GM18498 (cell line): ENCODE results near the gene KLHL12.
A peak's percentile ranks its signal among the peaks of the same experiment; 100 is the strongest.

Source experiments
- ATAC-seq: cut with Tn5 transposase; IDR thresholded peaks from one replicate; pipeline ENCODE4 v1.9.1; 2021; ENCODE audit warnings: mild to moderate bottlenecking, moderate library complexity; ENCODE audit not compliant: unreplicated experiment

KLHL12 gene

GRCh38 chr1:202888531-202889360 is 38.3 kb downstream of the KLHL12 start, which contains the start of gene RABIF:
RABIF (minus strand) TSS chr1:202889149; CDS start chr1:202889098, 51 bp downstream.
- peak; percentile 90 for ATAC-seq

GRCh38 chr1:202888221-202888530 is 38.9 kb downstream of the KLHL12 start:
- ATAC-seq: no peak

GRCh38 chr1:202880961-202881460 is 46.0 kb downstream of the KLHL12 start:
- no peak for ATAC-seq

GRCh38 chr1:202880062-202880461 is 47.0 kb downstream of the KLHL12 start:
- ATAC-seq: no peak

DNA sequence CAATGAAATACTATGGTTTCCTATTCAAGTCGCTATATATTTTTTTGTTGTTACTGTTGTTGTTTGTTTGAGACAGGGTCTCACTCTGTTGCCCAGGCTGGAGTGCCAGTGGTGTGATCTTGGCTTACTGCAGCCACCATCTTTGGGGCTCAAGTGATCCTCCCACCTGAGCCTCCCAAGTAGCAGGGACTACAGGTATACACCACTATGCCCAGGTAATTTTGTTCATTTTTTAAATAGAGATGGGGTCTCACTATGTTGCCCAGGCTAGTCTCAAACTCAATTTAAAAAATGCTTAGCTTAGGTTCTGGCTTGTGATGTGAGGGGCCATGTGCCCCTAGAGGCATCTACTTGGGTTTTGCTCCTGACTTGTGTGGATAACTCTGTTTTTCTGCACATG is 47.9 kb downstream of the KLHL12 start:
- no peak for ATAC-seq

DNA sequence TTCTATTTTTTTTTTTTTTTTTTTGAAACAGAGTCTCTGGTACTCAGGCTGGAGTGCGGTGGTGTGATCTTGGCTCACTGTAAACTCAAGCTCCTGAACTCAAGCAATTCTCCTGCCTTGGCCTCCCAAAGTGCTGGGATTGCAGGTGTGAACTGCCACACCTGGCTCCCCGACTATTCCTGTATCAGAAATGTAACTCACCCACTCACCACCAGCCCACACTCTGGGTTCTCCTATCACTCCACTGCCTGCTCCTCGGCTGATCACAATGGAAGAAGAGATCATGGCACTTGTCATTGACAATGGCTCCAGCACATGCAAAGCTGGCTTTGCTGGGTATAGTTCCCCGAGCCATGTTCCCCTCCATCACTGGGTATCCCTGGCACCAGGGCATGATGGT is 54.0 kb downstream of the KLHL12 start:
- no peak for ATAC-seq

DNA sequence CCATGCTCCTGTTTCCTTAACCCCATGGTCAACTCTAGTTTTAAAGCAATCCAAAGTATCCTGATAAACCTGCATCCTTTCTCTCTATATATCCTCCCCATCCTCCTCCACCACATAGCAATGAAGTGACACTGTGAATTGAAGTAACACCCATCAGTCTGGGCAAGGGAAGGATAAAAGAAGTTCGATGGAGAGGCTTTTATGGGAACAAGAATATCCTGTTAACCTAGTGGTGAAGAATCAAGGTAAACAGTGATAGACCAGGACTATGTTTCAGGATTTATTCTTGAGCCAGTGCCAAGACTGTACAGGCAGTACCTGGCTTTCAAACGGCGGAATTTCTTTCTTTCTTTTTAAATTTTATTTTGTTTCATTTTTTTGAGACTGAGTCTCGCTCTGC is 55.7 kb downstream of the KLHL12 start:
- ATAC-seq: no peak

- no peak for ATAC-seq
These were observed 64.1 kb downstream of the KLHL12 start for GRCh38 chr1:202862679-202863560.

GRCh38 chr1:202861420-202862132 is 65.5 kb downstream of the KLHL12 start:
- ATAC-seq: peak; percentile 89

- peak; percentile 10 for ATAC-seq
These were observed 66.2 kb downstream of the KLHL12 start for GRCh38 chr1:202860744-202861419.

- ATAC-seq: no peak
These were observed 68.1 kb downstream of the KLHL12 start for GRCh38 chr1:202858789-202859414.

GRCh38 chr1:202858331-202858730 is 68.7 kb downstream of the KLHL12 start:
- no peak for ATAC-seq

DNA sequence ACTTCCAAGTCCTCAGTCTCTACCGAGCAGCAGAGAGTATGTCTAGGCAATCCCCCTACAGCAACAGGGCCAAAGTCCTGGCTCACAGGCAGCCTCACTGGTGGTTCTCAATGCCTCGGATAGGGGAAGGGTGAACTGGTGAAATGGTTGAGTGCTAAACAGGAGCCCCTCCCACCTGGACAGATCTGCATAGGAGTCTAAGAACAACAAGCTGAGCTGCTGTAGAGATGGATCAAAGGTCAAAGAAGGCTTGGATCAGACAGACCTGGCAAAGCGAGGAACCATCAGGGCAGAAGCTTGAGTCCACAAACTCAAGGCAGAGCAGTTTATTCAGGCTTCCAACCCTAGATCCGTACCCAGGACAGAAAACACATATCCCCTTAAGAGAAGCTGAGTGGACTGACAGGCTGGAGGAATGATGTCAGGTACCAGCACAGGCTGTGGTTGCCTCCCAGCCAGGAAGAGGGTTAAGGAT is 69.9 kb downstream of the KLHL12 start:
- no peak for ATAC-seq

- ATAC-seq: no peak
These were observed 71.0 kb downstream of the KLHL12 start for GRCh38 chr1:202856014-202856413.

DNA sequence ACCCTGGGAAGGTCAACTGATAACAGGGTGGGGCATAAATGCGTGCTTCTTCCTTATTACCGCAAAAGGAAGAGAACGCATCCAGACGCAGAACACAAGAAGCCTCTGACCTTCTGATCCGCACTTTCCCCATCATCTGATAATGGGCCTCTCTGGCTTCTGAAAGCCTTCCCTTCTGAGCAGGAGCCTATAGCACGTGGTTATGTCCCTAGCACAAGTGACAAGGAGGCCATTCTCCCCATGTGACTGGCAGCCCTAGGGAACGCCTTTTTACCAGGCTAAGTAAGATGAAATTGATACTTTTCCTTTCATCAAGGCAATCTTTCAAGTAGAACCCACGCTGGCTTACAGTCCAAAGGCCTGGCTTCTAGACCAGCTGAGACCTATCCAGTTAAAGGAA is 72.2 kb downstream of the KLHL12 start:
- no peak for ATAC-seq

- no peak for ATAC-seq
These were observed 74.7 kb downstream of the KLHL12 start for GRCh38 chr1:202852163-202852904.

DNA sequence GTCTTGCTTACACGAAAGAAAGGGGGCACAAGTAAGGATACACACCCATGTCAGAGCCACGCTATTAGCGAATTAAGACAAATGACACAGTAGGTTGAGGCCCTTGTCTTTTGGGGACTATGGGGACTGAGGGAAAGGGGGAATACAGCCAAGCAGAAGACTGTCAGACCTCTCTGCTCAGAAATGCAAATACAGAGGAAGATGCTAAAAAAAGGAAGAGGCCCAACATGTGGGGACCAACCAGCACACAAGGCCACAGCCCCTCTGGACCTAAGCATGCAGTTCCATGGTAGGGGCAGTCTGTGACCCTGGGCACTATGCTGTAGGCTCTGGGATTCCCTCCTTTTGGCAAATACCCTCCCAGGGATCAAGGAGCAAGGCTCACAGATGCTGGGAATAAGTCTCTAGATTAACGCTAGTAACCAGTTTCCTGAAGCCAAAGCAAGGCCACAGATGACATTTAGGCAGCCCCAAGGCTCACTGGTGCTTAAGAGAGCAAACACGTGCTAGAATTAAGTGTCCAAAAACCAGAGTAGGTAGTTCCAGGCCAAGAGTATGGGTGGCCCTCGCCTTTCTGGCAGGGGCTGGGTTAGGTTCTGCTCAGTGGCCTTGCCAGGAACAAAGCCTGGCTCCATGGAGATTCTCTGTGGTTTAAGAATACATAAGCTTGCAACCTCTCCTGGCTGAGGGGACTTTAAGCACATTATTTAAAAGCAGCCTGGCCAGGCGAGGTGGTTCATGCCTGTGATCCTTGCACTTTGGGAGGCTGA is 76.3 kb downstream of the KLHL12 start:
- no peak for ATAC-seq

- no peak for ATAC-seq
These were observed 78.9 kb downstream of the KLHL12 start for GRCh38 chr1:202848191-202848542.

GRCh38 chr1:202844935-202845334 is 82.1 kb downstream of the KLHL12 start:
- no peak for ATAC-seq
